Muscle of leg (tissue), 16 donors: Measurements from ENCODE around the gene REST. TPM values are rescaled to one million over a fixed set of nuclear protein-coding genes. Genes with fewer than 3 reads are reported as not detected.

Experiments used
- DNase-seq: peaks from one replicate; pipeline ENCODE4 v3.0.0; 2013
- H3K27ac ChIP-seq: one replicate; pipeline ENCODE4 v1.5.1; 2013; ENCODE audit warnings: mild to moderate bottlenecking, low read length, control low read depth
- H3K27me3 ChIP-seq: one replicate; pipeline ENCODE4 v1.6.1; 2013; ENCODE audit warnings: low read length; ENCODE audit not compliant: control insufficient read depth, insufficient read depth
- H3K36me3 ChIP-seq: one replicate; pipeline ENCODE4 v1.6.1; 2013; ENCODE audit warnings: low read length; ENCODE audit not compliant: control insufficient read depth, insufficient read depth
- H3K4me1 ChIP-seq: one replicate; pipeline ENCODE4 v1.6.1; 2013; ENCODE audit warnings: low read length; ENCODE audit not compliant: control insufficient read depth, insufficient read depth
- H3K4me3 ChIP-seq: one replicate; pipeline ENCODE4 v1.5.1; 2013; ENCODE audit warnings: low read length, control low read depth
- H3K9me3 ChIP-seq: replicated peaks from 2 replicates; pipeline ENCODE4 v1.6.1; 2013; ENCODE audit warnings: low read depth, low read length; ENCODE audit not compliant: control insufficient read depth
- WGBS: methylation state at CpG from one replicate; pipeline ENCODE4 v1.1.5; 2013; ENCODE audit warnings: missing lambda C conversion rate; ENCODE audit not compliant: insufficient coverage; 5-methylcytosine and 5-hydroxymethylcytosine counted together
- long read RNA-seq, 11 donors: transcript quantifications; one replicate each; lab custom pipeline, GENCODE V29; 2026
- polyA plus RNA-seq, 8 donors: library from polyadenylated mRNA; unstranded; fragments of 120-200 nt; gene quantifications; one replicate each; pipeline versions ENCODE4 v1.2.1 to v1.2.3, GENCODE V29; 2013; ENCODE audit warnings: inconsistent platforms in 1 of 8, low replicate concordance in 1 of 8; ENCODE audit not compliant: insufficient read length in 8 of 8, insufficient read depth in 1 of 8
- total RNA-seq: library from RNA; stranded (reverse); fragments of 120-200 nt; gene quantifications from one replicate; pipeline ENCODE4 v1.2.4, GENCODE V29; 2013

Gene REST, protein sequence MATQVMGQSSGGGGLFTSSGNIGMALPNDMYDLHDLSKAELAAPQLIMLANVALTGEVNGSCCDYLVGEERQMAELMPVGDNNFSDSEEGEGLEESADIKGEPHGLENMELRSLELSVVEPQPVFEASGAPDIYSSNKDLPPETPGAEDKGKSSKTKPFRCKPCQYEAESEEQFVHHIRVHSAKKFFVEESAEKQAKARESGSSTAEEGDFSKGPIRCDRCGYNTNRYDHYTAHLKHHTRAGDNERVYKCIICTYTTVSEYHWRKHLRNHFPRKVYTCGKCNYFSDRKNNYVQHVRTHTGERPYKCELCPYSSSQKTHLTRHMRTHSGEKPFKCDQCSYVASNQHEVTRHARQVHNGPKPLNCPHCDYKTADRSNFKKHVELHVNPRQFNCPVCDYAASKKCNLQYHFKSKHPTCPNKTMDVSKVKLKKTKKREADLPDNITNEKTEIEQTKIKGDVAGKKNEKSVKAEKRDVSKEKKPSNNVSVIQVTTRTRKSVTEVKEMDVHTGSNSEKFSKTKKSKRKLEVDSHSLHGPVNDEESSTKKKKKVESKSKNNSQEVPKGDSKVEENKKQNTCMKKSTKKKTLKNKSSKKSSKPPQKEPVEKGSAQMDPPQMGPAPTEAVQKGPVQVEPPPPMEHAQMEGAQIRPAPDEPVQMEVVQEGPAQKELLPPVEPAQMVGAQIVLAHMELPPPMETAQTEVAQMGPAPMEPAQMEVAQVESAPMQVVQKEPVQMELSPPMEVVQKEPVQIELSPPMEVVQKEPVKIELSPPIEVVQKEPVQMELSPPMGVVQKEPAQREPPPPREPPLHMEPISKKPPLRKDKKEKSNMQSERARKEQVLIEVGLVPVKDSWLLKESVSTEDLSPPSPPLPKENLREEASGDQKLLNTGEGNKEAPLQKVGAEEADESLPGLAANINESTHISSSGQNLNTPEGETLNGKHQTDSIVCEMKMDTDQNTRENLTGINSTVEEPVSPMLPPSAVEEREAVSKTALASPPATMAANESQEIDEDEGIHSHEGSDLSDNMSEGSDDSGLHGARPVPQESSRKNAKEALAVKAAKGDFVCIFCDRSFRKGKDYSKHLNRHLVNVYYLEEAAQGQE
- total RNA-seq (33.6 TPM), polyA plus RNA-seq (10 to 100 TPM; 18.4 to 29.8 (median 23.9) TPM)
- long read RNA-seq, donor 1, full-length matches to known transcripts = 5 of 35 reads
- long read RNA-seq, donor 1, partial matches to known transcripts = 21 of 35 reads
- long read RNA-seq, donor 1, other reads (novel, unspliced or antisense) = 9 of 35 reads
- long read RNA-seq, donor 2 = 0 reads
- long read RNA-seq, donor 3, full-length matches to known transcripts = 8 of 13 reads
- long read RNA-seq, donor 3, partial matches to known transcripts = 5 of 13 reads
- long read RNA-seq, donor 3, other reads (novel, unspliced or antisense) = 0 of 13 reads
- long read RNA-seq, donor 4, full-length matches to known transcripts = 8 of 8 reads
- long read RNA-seq, donor 4, partial matches to known transcripts = 0 of 8 reads
- long read RNA-seq, donor 4, other reads (novel, unspliced or antisense) = 0 of 8 reads
- long read RNA-seq, donor 5, full-length matches to known transcripts = 13 of 25 reads
- long read RNA-seq, donor 5, partial matches to known transcripts = 12 of 25 reads
- long read RNA-seq, donor 5, other reads (novel, unspliced or antisense) = 0 of 25 reads
- long read RNA-seq, donor 6, full-length matches to known transcripts = 4 of 70 reads
- long read RNA-seq, donor 6, partial matches to known transcripts = 34 of 70 reads
- long read RNA-seq, donor 6, other reads (novel, unspliced or antisense) = 32 of 70 reads
- long read RNA-seq, donor 7, full-length matches to known transcripts = 5 of 13 reads
- long read RNA-seq, donor 7, partial matches to known transcripts = 8 of 13 reads
- long read RNA-seq, donor 7, other reads (novel, unspliced or antisense) = 0 of 13 reads
- long read RNA-seq, donor 8, full-length matches to known transcripts = 9 of 9 reads
- long read RNA-seq, donor 8, partial matches to known transcripts = 0 of 9 reads
- long read RNA-seq, donor 8, other reads (novel, unspliced or antisense) = 0 of 9 reads
- long read RNA-seq, donor 9, full-length matches to known transcripts = 6 of 58 reads
- long read RNA-seq, donor 9, partial matches to known transcripts = 39 of 58 reads
- long read RNA-seq, donor 9, other reads (novel, unspliced or antisense) = 13 of 58 reads
- long read RNA-seq, donor 10, full-length matches to known transcripts = 16 of 94 reads
- long read RNA-seq, donor 10, partial matches to known transcripts = 53 of 94 reads
- long read RNA-seq, donor 10, other reads (novel, unspliced or antisense) = 25 of 94 reads
- long read RNA-seq, donor 11, full-length matches to known transcripts = 2 of 54 reads
- long read RNA-seq, donor 11, partial matches to known transcripts = 35 of 54 reads
- long read RNA-seq, donor 11, other reads (novel, unspliced or antisense) = 17 of 54 reads

- Histone ChIP-seq H3K4me3 (peak within 1 kb of the TSS; percentile 77), H3K36me3 (peaks cover 3% of the 10 kb centered on the region), H3K27ac (peak within 1 kb of the TSS; percentile 92), H3K27me3 (no peaks in the 10 kb centered on the region), H3K9me3 (no peaks in the 10 kb centered on the region), H3K4me1 (peaks cover 16% of the 10 kb centered on the region)
- under 1% methylated on average over 64 of the region's 74 CpGs for WGBS
- DNase-seq = peak; percentile 89
Observed at GRCh38 chr4:56907489-56908205, at the start of gene REST. TSS of gene REST (plus strand) at chr4:56907900. CDS start at chr4:56910639, 2,739 bp downstream.

GRCh38 chr4:56859841-56860240, 47.9 kb upstream of the REST start:
- Histone ChIP-seq H3K27ac (no peak overlapping the region), H3K4me3 (no peak overlapping the region), H3K4me1 (peaks cover 6% of the 10 kb centered on the region), H3K36me3 (no peaks in the 10 kb centered on the region), H3K27me3 (no peaks in the 10 kb centered on the region), H3K9me3 (no peaks in the 10 kb centered on the region)
- no peak for DNase-seq
- WGBS = 100% methylated on average over 1 of the region's 5 CpGs

DNA sequence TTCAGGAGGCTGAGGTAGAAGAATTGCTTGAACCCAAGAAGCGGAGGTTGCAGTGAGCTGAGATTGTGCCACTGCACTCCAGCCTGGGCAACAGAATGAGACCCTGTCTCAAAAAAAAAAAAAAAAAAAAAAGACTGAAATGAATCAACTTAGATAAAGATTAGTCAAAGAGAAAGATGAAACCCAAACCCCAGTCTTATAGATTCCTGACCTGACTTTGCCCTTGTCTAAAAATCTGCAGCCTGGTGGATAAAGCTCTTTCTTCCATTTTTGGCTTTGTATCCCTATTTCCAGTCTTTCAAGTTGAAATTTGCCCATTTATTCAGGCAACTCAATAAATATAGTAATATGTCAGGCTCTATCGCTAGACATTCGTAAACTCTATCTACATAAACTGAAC, 46.9 kb upstream of the REST start:
- Histone ChIP-seq H3K4me3 (no peak overlapping the region), H3K27ac (no peak overlapping the region), H3K36me3 (no peaks in the 10 kb centered on the region), H3K9me3 (no peaks in the 10 kb centered on the region), H3K27me3 (no peaks in the 10 kb centered on the region), H3K4me1 (peaks cover 6% of the 10 kb centered on the region)
- no peak for DNase-seq
- no CpG with 5 or more reads among the region's 3 CpGs for WGBS

DNA sequence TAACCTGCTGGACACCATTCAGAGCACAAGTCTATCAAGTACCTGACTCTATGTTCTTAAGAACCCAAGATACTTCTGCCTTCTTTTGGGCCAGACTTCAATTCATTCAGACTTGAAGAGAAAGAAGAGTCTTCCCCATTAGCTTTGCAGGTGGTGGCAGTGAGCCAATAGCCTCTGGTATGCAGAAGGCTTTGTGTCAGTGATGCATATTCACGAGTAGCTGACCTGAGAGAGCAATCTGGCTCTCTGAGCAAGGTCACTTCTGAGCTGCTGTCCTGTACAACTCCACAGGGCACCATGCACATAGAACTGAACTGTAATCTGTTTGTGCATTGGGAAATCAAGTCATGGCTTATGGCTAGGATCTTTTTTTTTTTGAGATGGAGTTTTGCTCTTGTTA, 46.3 kb upstream of the REST start:
- 0% methylated on average over 1 of the region's 1 CpG for WGBS
- no peaks in the 10 kb centered on the region for H3K36me3 ChIP-seq
- H3K27me3 ChIP-seq = no peaks in the 10 kb centered on the region
- H3K4me3 ChIP-seq = no peak overlapping the region
- peaks cover 6% of the 10 kb centered on the region for H3K4me1 ChIP-seq
- H3K27ac ChIP-seq = no peak overlapping the region
- no peaks in the 10 kb centered on the region for H3K9me3 ChIP-seq
- no peak for DNase-seq

DNA sequence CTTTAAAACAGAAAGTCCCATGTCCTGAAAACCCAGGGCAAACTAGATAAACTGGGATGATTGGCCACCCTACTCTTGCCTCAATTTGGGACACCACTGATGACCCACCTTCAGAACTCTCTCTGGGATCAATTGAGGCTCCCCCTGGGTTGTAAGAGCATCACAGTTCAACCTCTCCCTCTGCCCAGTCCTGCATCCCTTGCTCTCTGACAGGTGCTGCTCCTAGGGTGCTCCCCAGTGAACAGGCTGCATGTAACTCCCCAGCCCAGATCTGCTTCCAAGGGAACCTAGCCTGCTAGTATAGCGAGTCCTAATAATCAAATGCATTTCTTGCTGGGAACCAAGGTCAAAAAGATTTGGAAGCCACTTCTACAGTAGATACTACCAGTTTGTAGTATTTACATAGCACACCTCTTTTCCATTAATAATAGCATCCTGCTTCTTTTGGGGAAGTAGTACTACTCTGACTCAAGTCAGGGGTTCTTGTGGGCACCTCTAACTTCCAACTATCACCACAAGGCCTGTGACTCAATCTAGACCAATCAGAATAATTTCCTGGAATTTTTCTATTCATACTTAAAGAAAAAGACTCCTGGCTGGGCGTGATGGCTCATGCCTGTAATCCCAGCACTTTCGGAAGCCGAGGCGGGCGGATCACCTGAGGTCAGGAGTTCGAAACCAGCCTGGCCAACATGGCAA, 44.1 kb upstream of the REST start:
- no peaks in the 10 kb centered on the region for H3K27me3 ChIP-seq
- H3K4me1 ChIP-seq = no peaks in the 10 kb centered on the region
- H3K9me3 ChIP-seq = no peaks in the 10 kb centered on the region
- no peak overlapping the region for H3K27ac ChIP-seq
- no peaks in the 10 kb centered on the region for H3K36me3 ChIP-seq
- H3K4me3 ChIP-seq = no peak overlapping the region
- DNase-seq = no peak
- WGBS = 92% methylated on average over 2 of the region's 7 CpGs

GRCh38 chr4:56870946-56871345, 36.8 kb upstream of the REST start:
- peak; percentile 90 for DNase-seq
- Histone ChIP-seq H3K9me3 (no peaks in the 10 kb centered on the region), H3K36me3 (no peaks in the 10 kb centered on the region), H3K27me3 (no peaks in the 10 kb centered on the region), H3K4me1 (peaks cover 17% of the 10 kb centered on the region), H3K27ac (peak overlapping the region; percentile 77), H3K4me3 (peak overlapping the region; percentile 11)
- no CpG with 5 or more reads among the region's 4 CpGs for WGBS

DNA sequence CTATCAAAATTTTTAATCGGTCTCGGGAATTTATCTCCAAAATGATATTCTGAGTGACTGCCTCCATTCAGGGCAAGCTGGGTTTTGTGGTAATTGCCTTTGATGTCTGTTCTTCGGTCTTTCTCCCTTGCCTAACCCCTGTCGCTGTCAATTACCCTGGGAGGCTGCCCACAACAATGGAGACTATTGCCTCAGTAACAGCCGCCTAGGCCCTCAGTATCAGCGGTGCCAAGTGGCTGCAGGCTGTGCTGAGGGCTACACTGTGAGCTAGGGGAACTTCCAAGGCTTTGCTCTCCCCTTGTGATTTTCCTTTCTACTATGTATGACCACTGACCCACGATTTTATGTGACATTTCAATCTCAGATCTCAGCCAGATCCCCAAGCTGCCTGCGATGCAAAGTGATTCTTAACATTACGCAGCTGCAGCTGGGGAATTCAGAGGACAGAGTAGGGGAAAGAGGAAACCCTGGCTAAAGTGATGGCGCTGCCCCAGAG, 36.3 kb upstream of the REST start:
- Histone ChIP-seq H3K27ac (peak overlapping the region; percentile 77), H3K4me1 (peaks cover 17% of the 10 kb centered on the region), H3K27me3 (no peaks in the 10 kb centered on the region), H3K9me3 (no peaks in the 10 kb centered on the region), H3K36me3 (no peaks in the 10 kb centered on the region), H3K4me3 (peak overlapping the region; percentile 11)
- WGBS = 6% methylated on average over 2 of the region's 10 CpGs
- DNase-seq = peak; percentile 90
